Right cardiac atrium (tissue), 5 donors: Measurements from ENCODE around the gene CLEC14A. TPM values are rescaled to one million over a fixed set of nuclear protein-coding genes. Genes with fewer than 3 reads are reported as not detected.

Experiments used
- ATAC-seq, 2 donors: fragments of 200-7000 bp; cut with Tn5 transposase; one replicate each; pipeline versions ENCODE4 v1.8.0 to v1.9.1; 2020; ENCODE audit warnings: moderate library complexity in 2 of 2, mild to moderate bottlenecking in 1 of 2
- DNase-seq, 3 donors: peaks; one replicate each; pipeline ENCODE4 v3.0.0-alpha.2; 2020
- H3K27ac ChIP-seq: one replicate; pipeline ENCODE4 v1.5.1; 2013; ENCODE audit warnings: mild to moderate bottlenecking, low read length, control low read depth, moderate library complexity
- H3K27me3 ChIP-seq: one replicate; pipeline ENCODE4 v1.6.1; 2013; ENCODE audit not compliant: control insufficient read depth, insufficient read depth
- H3K4me1 ChIP-seq: one replicate; pipeline ENCODE4 v1.6.1; 2013; ENCODE audit warnings: low read length; ENCODE audit not compliant: control insufficient read depth, insufficient read depth
- H3K4me3 ChIP-seq: one replicate; pipeline ENCODE4 v1.5.1; 2013; ENCODE audit warnings: low read length, control low read depth
- H3K9me3 ChIP-seq: one replicate; pipeline ENCODE4 v1.6.1; 2013; ENCODE audit warnings: low read length; ENCODE audit not compliant: control insufficient read depth
- WGBS: extraction: QIAGEN DNeasy Blood & Tissue Kit; methylation state at CpG from one replicate; pipeline ENCODE4 v1.1.7; 2013; 5-methylcytosine and 5-hydroxymethylcytosine counted together
- intact Hi-C, 4 donors: fragments of 100-400 bp; cut with DNase I; formaldehyde crosslinking; loops; one replicate each; pipeline versions ENCODE4 v1.11.0 to v1.14.0; 2022 to 2023
- polyA plus RNA-seq: library from polyadenylated mRNA; stranded (reverse); fragments of 200-250 nt; gene quantifications from one replicate; pipeline ENCODE4 v1.2.3, GENCODE V29; 2013
- total RNA-seq, 4 donors: library from RNA; stranded (reverse); fragmentation: NEBNext Ultra II Directional; extraction: Animal tissue kit (Norgen Biotek cat#: 25700); gene quantifications; one replicate each; pipeline ENCODE4 v1.2.1, GENCODE V29; 2021
- donor health status: healthy with polysubstance abuse.
- donor health status: DM: no; HTN: yes; CAD: no.
- donor health status: DM: no; HTN: no; CAD: no.
- donor health status: DM: no; HTN: yes; CAD: no; lungs with severe emphysema.
- donor health status: DM: yes; HTN: yes; CAD: no.

CLEC14A gene
- total and polyA plus RNA-seq, 5 donors: 30.1 to 48.5 (median 43.1) TPM

DNA sequence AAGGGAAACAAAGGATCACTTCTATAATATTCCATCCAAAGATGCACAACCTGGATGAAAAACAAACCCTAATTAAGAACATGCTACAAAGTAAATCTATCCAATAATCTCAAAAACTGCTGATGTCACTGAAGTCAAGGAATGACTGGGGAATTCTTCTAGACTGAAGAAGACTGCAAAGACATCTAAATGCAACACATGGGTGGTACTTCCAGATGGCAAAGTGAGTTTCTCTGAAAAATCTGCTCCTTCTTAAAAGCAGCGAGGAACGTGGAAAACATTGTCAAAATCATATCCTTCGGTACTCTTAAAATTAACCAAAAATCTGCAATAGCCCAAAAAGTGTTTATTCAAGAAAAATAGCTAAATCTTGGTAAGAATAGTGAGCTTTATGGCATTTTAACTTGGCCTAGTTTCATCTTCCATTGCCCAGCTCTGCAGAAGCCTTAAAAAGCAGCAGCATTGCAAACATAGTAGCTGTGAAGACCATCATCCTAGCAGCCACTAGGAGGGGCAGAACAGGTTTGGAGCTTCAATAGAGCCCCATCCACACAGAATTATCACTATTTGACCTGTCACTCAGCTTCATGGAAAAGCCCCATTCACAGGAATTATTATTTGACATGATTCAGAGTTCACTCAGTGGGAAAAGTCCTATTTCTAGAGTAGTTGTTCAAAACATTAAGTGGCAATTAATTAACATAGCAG is 7.4 kb downstream of the CLEC14A start:
- ATAC-seq (peak in 1 of 2 donors; percentile 29), DNase-seq (no peak)
- no peaks in the 10 kb centered on the region for H3K9me3 ChIP-seq
- no peaks in the 10 kb centered on the region for H3K27me3 ChIP-seq
- no peak overlapping the region for H3K4me3 ChIP-seq
- whole genome bisulfite sequencing: 95% methylated on average over 3 of the region's 3 CpGs
- no peak overlapping the region for H3K27ac ChIP-seq
- peaks cover 2% of the 10 kb centered on the region for H3K4me1 ChIP-seq
- intact Hi-C loops: no loop called here

DNA sequence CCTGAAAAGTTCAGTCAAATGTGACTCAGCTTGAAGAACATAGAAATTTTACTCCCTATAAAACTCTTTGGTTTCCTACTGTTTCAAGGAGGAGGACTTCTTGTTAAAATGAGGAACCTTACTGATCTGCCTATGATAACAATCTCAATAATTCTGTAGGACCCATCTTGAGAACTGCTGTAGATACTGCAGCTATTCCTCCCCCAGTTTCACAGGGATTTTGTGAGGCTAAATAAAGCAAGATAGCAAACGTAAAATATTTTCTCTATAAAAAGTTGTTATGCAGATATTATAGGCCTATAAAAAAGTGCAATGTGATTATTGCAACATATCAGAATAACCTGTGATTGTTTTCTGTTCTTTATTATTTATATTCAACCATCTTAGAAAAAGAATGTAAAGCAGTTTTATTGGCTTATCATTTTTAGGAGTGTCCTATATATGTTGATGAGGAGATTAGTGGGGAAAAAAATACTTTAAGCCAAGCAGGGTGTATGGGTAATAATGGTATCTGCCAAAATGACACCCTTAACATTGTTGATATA is 12.1 kb downstream of the CLEC14A start:
- DNase-seq (no peak), ATAC-seq (no peak)
- 49% methylated on average over 1 of the region's 1 CpG for WGBS
- no peak overlapping the region for H3K4me3 ChIP-seq
- H3K9me3 ChIP-seq: no peaks in the 10 kb centered on the region
- H3K4me1 ChIP-seq: peaks cover 2% of the 10 kb centered on the region
- no peaks in the 10 kb centered on the region for H3K27me3 ChIP-seq
- no peak overlapping the region for H3K27ac ChIP-seq
- intact Hi-C loops: no loop called here

- no peak for DNase-seq
- H3K27ac ChIP-seq: no peak overlapping the region
- H3K27me3 ChIP-seq: no peaks in the 10 kb centered on the region
- no peaks in the 10 kb centered on the region for H3K4me1 ChIP-seq
- intact Hi-C loops: no loop called here
- H3K9me3 ChIP-seq: no peaks in the 10 kb centered on the region
- no peak for ATAC-seq
- H3K4me3 ChIP-seq: no peak overlapping the region
Observed at GRCh38 chr14:38238878-38239277, 17.0 kb downstream of the CLEC14A start.

DNA sequence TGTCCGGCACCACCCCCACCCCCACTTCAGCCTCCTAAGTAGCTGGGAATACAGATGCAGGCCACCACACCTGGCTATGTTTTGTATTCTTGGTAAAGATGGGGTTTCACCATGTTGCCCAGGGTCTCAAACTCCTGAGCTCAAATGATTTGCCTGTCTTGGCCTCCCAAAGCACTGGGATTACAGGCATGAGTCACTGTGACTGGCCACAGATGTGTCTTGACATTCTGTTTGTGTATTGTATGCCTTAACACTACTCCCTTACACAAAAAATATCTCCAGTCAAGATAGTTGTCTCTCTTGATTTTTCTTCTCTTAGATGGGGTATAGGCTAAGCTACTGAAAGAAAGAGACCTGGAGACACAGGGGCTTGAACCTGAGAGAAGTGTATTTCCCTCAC is 17.6 kb downstream of the CLEC14A start:
- DNase-seq (no peak), ATAC-seq (no peak)
- WGBS: 87% methylated on average over 1 of the region's 1 CpG
- Histone ChIP-seq H3K27ac (no peak overlapping the region), H3K9me3 (no peaks in the 10 kb centered on the region), H3K4me3 (no peak overlapping the region), H3K27me3 (no peaks in the 10 kb centered on the region), H3K4me1 (no peaks in the 10 kb centered on the region)
- intact Hi-C loops: no loop called here

DNA sequence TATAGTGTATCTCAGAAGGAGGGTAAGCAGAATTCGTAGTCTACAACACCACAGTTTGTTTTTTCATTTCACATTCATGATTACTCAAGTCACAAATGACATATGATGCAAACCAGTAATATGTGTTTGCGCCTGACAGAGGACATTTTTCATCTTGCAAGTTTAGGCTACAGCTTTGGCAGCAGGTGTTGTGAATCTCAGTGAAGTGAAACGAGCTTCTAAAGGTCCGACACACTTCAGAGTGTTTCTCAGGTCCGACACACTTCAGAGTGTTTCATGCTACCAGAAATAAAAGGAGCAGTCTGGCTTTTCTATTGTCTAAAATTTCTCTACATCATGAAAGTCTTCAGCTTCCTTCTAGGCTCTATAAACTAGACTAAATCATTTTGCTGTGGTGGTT is 22.7 kb downstream of the CLEC14A start:
- no peak for DNase-seq
- Histone ChIP-seq H3K4me3 (no peak overlapping the region), H3K9me3 (no peaks in the 10 kb centered on the region), H3K27me3 (no peaks in the 10 kb centered on the region), H3K4me1 (no peaks in the 10 kb centered on the region), H3K27ac (no peak overlapping the region)
- 77% methylated on average over 5 of the region's 5 CpGs for WGBS
- ATAC-seq: no peak
- intact Hi-C loops: no loop called here

DNA sequence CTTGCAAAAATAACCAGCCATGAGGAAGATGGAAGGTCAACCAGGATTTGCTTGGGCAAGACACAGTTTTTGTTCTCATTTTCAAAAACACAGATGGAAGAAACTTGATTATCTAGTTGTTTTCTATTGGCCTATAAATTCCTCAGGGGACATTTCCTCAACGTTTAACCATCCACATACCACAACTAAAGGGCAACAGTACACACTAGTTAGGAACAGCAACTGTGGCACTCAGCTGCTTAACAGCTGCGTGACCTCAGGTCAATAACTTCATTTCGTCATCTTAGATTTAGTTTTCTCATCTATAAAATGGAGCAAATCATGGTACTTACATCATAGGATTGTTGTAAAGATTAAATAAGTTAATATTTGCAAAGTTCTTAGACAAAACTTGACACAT is 29.5 kb downstream of the CLEC14A start:
- Histone ChIP-seq H3K27me3 (no peaks in the 10 kb centered on the region), H3K4me3 (no peak overlapping the region), H3K9me3 (no peaks in the 10 kb centered on the region), H3K27ac (no peak overlapping the region), H3K4me1 (no peaks in the 10 kb centered on the region)
- intact Hi-C loops: no loop called here
- 73% methylated on average over 3 of the region's 3 CpGs for WGBS
- DNase-seq (no peak), ATAC-seq (no peak)

GRCh38 chr14:38225946-38226345 is 29.9 kb downstream of the CLEC14A start:
- ATAC-seq (no peak), DNase-seq (no peak)
- no peak overlapping the region for H3K4me3 ChIP-seq
- no peak overlapping the region for H3K27ac ChIP-seq
- 76% methylated on average over 2 of the region's 2 CpGs for WGBS
- H3K9me3 ChIP-seq: no peaks in the 10 kb centered on the region
- H3K27me3 ChIP-seq: no peaks in the 10 kb centered on the region
- no peaks in the 10 kb centered on the region for H3K4me1 ChIP-seq
- intact Hi-C loops: no loop called here

GRCh38 chr14:38224338-38224737 is 31.6 kb downstream of the CLEC14A start:
- Histone ChIP-seq H3K4me3 (no peak overlapping the region), H3K27me3 (no peaks in the 10 kb centered on the region), H3K4me1 (no peaks in the 10 kb centered on the region), H3K27ac (no peak overlapping the region), H3K9me3 (no peaks in the 10 kb centered on the region)
- DNase-seq (no peak), ATAC-seq (no peak)
- intact Hi-C loops: no loop called here

DNA sequence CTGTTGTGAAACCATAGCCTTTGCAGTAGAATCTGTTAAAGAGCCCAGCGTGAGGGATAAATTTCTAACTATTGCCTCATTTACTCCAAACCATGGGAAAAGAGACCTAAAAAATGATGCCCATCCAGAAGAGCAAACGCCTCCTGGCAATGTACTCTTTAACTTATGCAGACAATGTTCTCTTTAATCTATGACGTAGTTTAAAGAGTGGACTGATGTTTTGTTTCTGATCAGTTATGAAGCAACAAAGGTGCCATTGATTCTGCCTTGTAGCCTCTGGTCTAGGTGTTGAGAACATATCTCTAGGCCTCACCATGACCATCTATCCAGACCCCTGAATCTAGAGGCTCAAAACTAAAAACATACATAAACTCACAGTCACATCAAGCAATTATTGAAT is 34.8 kb downstream of the CLEC14A start:
- no peaks in the 10 kb centered on the region for H3K4me1 ChIP-seq
- H3K27ac ChIP-seq: no peak overlapping the region
- no peak overlapping the region for H3K4me3 ChIP-seq
- no peaks in the 10 kb centered on the region for H3K9me3 ChIP-seq
- DNase-seq (no peak), ATAC-seq (no peak)
- WGBS: 86% methylated on average over 3 of the region's 3 CpGs
- intact Hi-C loops: no loop called here
- no peaks in the 10 kb centered on the region for H3K27me3 ChIP-seq

DNA sequence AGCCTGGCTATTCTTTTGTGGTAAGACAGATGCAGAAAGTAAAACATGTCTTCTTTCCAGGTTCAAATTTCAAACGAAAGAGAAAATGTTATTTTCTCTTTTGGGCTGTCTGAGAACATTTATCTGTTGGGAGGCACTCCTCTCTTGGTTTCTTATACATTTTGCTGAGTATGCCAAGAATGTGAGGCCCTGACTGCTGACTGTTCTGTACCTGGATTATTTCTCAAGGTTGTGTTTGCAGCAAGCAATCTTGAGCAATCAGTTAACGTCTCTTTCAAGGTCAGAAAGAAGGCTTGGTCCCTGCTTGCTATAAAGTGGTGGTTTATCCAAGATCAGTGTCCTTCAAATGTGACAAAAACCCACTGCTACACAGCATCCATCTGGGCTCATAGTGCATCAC is 38.3 kb downstream of the CLEC14A start:
- Histone ChIP-seq H3K4me3 (no peak overlapping the region), H3K4me1 (no peaks in the 10 kb centered on the region), H3K9me3 (no peaks in the 10 kb centered on the region), H3K27ac (no peak overlapping the region), H3K27me3 (no peaks in the 10 kb centered on the region)
- ATAC-seq (no peak), DNase-seq (no peak)
- intact Hi-C loops: no loop called here
- 68% methylated on average over 2 of the region's 2 CpGs for WGBS

- ATAC-seq (no peak), DNase-seq (no peak)
- H3K4me1 ChIP-seq: peaks cover 3% of the 10 kb centered on the region
- 75% methylated on average over 2 of the region's 2 CpGs for WGBS
- no peaks in the 10 kb centered on the region for H3K9me3 ChIP-seq
- no peak overlapping the region for H3K4me3 ChIP-seq
- intact Hi-C loops: no loop called here
- no peaks in the 10 kb centered on the region for H3K27me3 ChIP-seq
- no peak overlapping the region for H3K27ac ChIP-seq
Observed at GRCh38 chr14:38213001-38213400, 42.9 kb downstream of the CLEC14A start.

GRCh38 chr14:38212111-38212510 is 43.8 kb downstream of the CLEC14A start:
- no peak overlapping the region for H3K4me3 ChIP-seq
- H3K27me3 ChIP-seq: no peaks in the 10 kb centered on the region
- H3K9me3 ChIP-seq: no peaks in the 10 kb centered on the region
- ATAC-seq (no peak), DNase-seq (no peak)
- intact Hi-C loops: no loop called here
- no peak overlapping the region for H3K27ac ChIP-seq
- peaks cover 3% of the 10 kb centered on the region for H3K4me1 ChIP-seq
